Parathyroid adenoma (tissue), 2 donors: ENCODE data around the gene SETD1B.

Source experiments
- H2AFZ ChIP-seq: fragments of 300-600 bp; sonication (generic); one replicate; pipeline ENCODE4 v1.7.0; 2017; ENCODE audit warnings: antibody characterized with exemption, mild to moderate bottlenecking
- H3K27ac ChIP-seq: fragments of 300-600 bp; sonication (generic); one replicate; pipeline ENCODE4 v1.7.0; 2017
- H3K27me3 ChIP-seq: fragments of 300-600 bp; sonication (generic); one replicate; pipeline ENCODE4 v1.7.0; 2017; ENCODE audit warnings: low read length; ENCODE audit not compliant: control insufficient read depth, insufficient read depth
- H3K36me3 ChIP-seq: fragments of 300-600 bp; sonication (generic); one replicate; pipeline ENCODE4 v1.7.0; 2017; ENCODE audit warnings: low read length; ENCODE audit not compliant: control insufficient read depth, insufficient read depth
- H3K4me1 ChIP-seq: fragments of 300-600 bp; sonication (generic); one replicate; pipeline ENCODE4 v1.7.0; 2017; ENCODE audit warnings: control low read depth
- H3K4me2 ChIP-seq: fragments of 300-600 bp; sonication (generic); one replicate; pipeline ENCODE4 v1.7.0; 2017; ENCODE audit warnings: low read length
- H3K4me3 ChIP-seq: fragments of 300-600 bp; sonication (generic); one replicate; pipeline ENCODE4 v1.7.0; 2017; ENCODE audit warnings: low read depth, low read length
- H3K79me2 ChIP-seq: fragments of 300-600 bp; sonication (generic); one replicate; pipeline ENCODE4 v1.7.0; 2017; ENCODE audit warnings: control low read depth
- H3K9ac ChIP-seq: fragments of 300-600 bp; sonication (generic); one replicate; pipeline ENCODE4 v1.7.0; 2017; ENCODE audit warnings: mild to moderate bottlenecking
- H3K9me3 ChIP-seq: fragments of 300-600 bp; sonication (generic); one replicate; pipeline ENCODE4 v1.7.0; 2017; ENCODE audit warnings: low read length; ENCODE audit not compliant: control insufficient read depth
- CTCF ChIP-seq: fragments of 300-600 bp; sonication (generic); IDR thresholded peaks from one replicate; pipeline ENCODE4 v1.7.0; 2017; ENCODE audit warnings: antibody characterized with exemption, mild to moderate bottlenecking
- donor health status: primary hyperparathyroidism.

SETD1B gene

GRCh38 chr12:121871467-121871866, 67.7 kb downstream of the SETD1B start:
- Histone ChIP-seq H3K4me3 (no peak overlapping the region), H3K9me3 (no peaks in the 10 kb centered on the region), H3K4me1 (no peaks in the 10 kb centered on the region), H3K79me2 (no peaks in the 10 kb centered on the region), H3K27me3 (no peaks in the 10 kb centered on the region), H3K4me2 (no peak overlapping the region), H3K9ac (no peak overlapping the region), H3K27ac (no peak overlapping the region), H2AFZ (no peak overlapping the region), H3K36me3 (no peaks in the 10 kb centered on the region)
- no peak for TF ChIP-seq CTCF

GRCh38 chr12:121872546-121873215, 68.9 kb downstream of the SETD1B start:
- no peak overlapping the region for H3K27ac ChIP-seq
- H3K36me3 ChIP-seq, result no peaks in the 10 kb centered on the region
- no peak for TF ChIP-seq CTCF

GRCh38 chr12:121873216-121873569, 69.4 kb downstream of the SETD1B start:
- Histone ChIP-seq H3K4me1 (no peaks in the 10 kb centered on the region), H3K9me3 (no peaks in the 10 kb centered on the region), H3K27ac (no peak overlapping the region), H3K36me3 (no peaks in the 10 kb centered on the region), H3K4me2 (no peak overlapping the region), H3K79me2 (no peaks in the 10 kb centered on the region), H3K27me3 (no peaks in the 10 kb centered on the region), H2AFZ (no peak overlapping the region), H3K9ac (no peak overlapping the region), H3K4me3 (no peak overlapping the region)
- TF ChIP-seq CTCF, result no peak

More at GRCh38 chr12:121872546-121873215, 68.9 kb downstream of the SETD1B start:
- no peak overlapping the region for H3K4me2 ChIP-seq
- H3K9me3 ChIP-seq, result no peaks in the 10 kb centered on the region
- H3K4me3 ChIP-seq, result no peak overlapping the region
- H3K4me1 ChIP-seq, result no peaks in the 10 kb centered on the region
- no peaks in the 10 kb centered on the region for H3K79me2 ChIP-seq
- no peaks in the 10 kb centered on the region for H3K27me3 ChIP-seq
- H2AFZ ChIP-seq, result no peak overlapping the region
- H3K9ac ChIP-seq, result no peak overlapping the region

GRCh38 chr12:121874071-121874470, 70.3 kb downstream of the SETD1B start:
- H2AFZ ChIP-seq, result no peak overlapping the region

More at GRCh38 chr12:121874071-121874470, 70.3 kb downstream of the SETD1B start:
- Histone ChIP-seq H3K4me1 (no peaks in the 10 kb centered on the region), H3K4me3 (no peak overlapping the region), H3K36me3 (no peaks in the 10 kb centered on the region), H3K9me3 (no peaks in the 10 kb centered on the region), H3K79me2 (no peaks in the 10 kb centered on the region), H3K27me3 (no peaks in the 10 kb centered on the region), H3K4me2 (no peak overlapping the region), H3K27ac (no peak overlapping the region), H3K9ac (no peak overlapping the region)
- no peak for TF ChIP-seq CTCF
